ENCODE measurements around the gene ZKSCAN4. TPM values are rescaled to one million over a fixed set of nuclear protein-coding genes. Genes with fewer than 3 reads are reported as not detected.
A peak's percentile ranks its signal among the peaks of the same experiment; 100 is the strongest.

Gene ZKSCAN4
- polyA plus RNA-seq (2.6 to 3.5 TPM (median 2.9 TPM) in 3 replicates), polyA minus RNA-seq (0.56 to 3.2 TPM (median 2.8 TPM) in 3 replicates)
- polyA plus RNA-seq (2011; ENCODE audit: low read depth) = 0.69 TPM
- polyA plus RNA-seq (2011; cell fraction: cytosol; rRNA removed) = 1.6 and 1.9 TPM in 2 replicates
- 3.5 and 3.8 TPM in 2 replicates for polyA plus RNA-seq (2011; cell fraction: nucleus; rRNA removed)
- polyA plus RNA-seq (2012; ENCODE audit: low replicate concordance) = 2.3 and 2.7 TPM in 2 replicates
- 2.7 TPM for polyA minus RNA-seq (2011; cell fraction: cytosol; rRNA and poly(A)+ RNA removed)
- 2.1 and 2.4 TPM in 2 replicates for polyA minus RNA-seq (2011; cell fraction: nucleus; rRNA and poly(A)+ RNA removed)

DNA sequence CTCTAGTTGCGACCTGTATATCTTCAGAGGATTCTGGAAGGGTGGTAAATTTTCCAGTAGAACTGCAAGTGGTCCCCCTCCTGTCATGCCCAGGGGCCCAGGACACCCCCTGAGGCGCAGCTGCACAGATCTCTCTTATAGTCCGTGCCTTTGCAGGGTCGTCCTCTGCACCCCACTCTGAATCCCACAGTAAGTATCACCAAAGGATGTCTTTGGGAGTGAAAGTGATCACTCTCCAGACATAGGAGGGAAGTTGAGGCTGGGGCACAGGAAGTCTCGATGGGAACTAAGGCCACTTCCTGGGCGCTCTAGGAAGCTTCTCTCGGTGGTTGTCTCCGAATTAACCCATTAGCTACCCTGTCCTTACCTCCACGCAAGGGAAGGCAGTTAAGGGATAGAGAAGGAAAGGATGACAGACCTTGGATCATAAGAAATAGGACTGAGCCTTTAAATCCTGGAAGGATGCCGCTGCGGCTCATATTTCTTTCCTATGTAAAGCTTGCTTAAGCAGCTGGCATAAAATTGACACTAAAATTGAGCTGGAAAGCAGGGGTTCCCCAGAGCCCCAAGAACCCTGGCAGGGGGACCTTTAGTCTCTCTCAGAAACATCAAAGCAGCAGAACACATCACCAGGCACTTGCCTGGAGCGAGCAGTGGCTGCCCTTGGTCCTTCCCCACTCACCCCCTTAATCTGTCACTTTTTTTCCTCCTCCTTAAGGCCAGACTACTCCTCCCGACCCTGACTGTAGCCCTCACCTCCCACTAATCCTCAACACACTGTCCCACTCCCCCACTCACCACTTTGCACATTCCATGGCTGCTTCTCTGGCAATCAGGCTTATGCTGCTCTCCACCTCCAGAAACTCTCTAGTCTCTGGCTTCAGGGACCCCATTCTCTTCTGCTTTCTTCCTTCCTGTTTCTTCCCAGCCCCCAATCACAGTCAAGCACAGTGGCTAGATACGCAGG, at the start of gene ZKSCAN4:
Gene ZKSCAN4 (minus strand): TSS at position 261 of the 967 bp plus-strand sequence. CDS start 289 bp downstream, outside the sequence.
- Histone ChIP-seq H2AFZ (ENCODE audit: control insufficient read depth, low read length) (peak within 1 kb of the TSS; percentile 93), H3K9me1 (ENCODE audit: control insufficient read depth, extremely low read depth, insufficient read depth, low read length) (no peaks in the 10 kb centered on the region), H3K36me3 (ENCODE audit: control insufficient read depth in 2 of 2, extremely low read depth in 1 of 2, insufficient read depth in 2 of 2, low read length in 2 of 2) (peaks cover 0 to 3% of the 10 kb centered on the region in 2 experiments), H3K4me2 (ENCODE audit: control insufficient read depth, extremely low read depth, insufficient read depth, low read depth, low read length) (peak within 1 kb of the TSS; percentile 80), H3K9ac (ENCODE audit: control insufficient read depth, extremely low read depth, insufficient read depth, low read length) (peak within 1 kb of the TSS; percentile 75), H3K4me1 (ENCODE audit: control insufficient read depth, extremely low read depth, insufficient read depth, low read length) (peaks cover 14% of the 10 kb centered on the region), H3K79me2 (ENCODE audit: control insufficient read depth, insufficient read depth, low read length) (peaks cover 14% of the 10 kb centered on the region), H3K9me3 (ENCODE audit: control insufficient read depth, low read depth, low read length) (no peaks in the 10 kb centered on the region), H3K4me3 (ENCODE audit: control insufficient read depth in 2 of 3, extremely low read depth in 1 of 3, insufficient read depth in 2 of 3, low read depth in 1 of 3, low read length in 3 of 3) (peak within 1 kb of the TSS; percentile 84 to 92 (median 89)), H4K20me1 (ENCODE audit: control insufficient read depth, extremely low read depth, insufficient read depth, low read length) (no peaks in the 10 kb centered on the region), H3K27me3 (ENCODE audit: control insufficient read depth, extremely low read depth, insufficient read depth, low read length) (no peaks in the 10 kb centered on the region), H3K27ac (ENCODE audit: control insufficient read depth, insufficient read depth, low read length) (peak within 1 kb of the TSS; percentile 21)
- TF ChIP-seq, protein P1, sequence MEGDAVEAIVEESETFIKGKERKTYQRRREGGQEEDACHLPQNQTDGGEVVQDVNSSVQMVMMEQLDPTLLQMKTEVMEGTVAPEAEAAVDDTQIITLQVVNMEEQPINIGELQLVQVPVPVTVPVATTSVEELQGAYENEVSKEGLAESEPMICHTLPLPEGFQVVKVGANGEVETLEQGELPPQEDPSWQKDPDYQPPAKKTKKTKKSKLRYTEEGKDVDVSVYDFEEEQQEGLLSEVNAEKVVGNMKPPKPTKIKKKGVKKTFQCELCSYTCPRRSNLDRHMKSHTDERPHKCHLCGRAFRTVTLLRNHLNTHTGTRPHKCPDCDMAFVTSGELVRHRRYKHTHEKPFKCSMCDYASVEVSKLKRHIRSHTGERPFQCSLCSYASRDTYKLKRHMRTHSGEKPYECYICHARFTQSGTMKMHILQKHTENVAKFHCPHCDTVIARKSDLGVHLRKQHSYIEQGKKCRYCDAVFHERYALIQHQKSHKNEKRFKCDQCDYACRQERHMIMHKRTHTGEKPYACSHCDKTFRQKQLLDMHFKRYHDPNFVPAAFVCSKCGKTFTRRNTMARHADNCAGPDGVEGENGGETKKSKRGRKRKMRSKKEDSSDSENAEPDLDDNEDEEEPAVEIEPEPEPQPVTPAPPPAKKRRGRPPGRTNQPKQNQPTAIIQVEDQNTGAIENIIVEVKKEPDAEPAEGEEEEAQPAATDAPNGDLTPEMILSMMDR (optimal IDR thresholded peaks at IDR 0.05 in 1 of 3, IDR thresholded peaks at IDR 0.05 in 1 of 3, conservative IDR thresholded peaks at IDR 0.05 in 1 of 3; ENCODE audit: extremely low read depth in 1 of 3, insufficient read depth in 2 of 3, low read length in 3 of 3) = no peak
- no peak for TF ChIP-seq EZH2 (IDR thresholded peaks at IDR 0.05; ENCODE audit: low read length)
- DNase-seq (ENCODE audit: low read depth, low spot score) = peak; percentile 44
- dilution Hi-C loops (cut with MboI; ENCODE audit: extremely low pct_ligation_motif_present, low sequenced_read_pairs) = no loop called here
- FAIRE-seq = peak; percentile 80

DNA sequence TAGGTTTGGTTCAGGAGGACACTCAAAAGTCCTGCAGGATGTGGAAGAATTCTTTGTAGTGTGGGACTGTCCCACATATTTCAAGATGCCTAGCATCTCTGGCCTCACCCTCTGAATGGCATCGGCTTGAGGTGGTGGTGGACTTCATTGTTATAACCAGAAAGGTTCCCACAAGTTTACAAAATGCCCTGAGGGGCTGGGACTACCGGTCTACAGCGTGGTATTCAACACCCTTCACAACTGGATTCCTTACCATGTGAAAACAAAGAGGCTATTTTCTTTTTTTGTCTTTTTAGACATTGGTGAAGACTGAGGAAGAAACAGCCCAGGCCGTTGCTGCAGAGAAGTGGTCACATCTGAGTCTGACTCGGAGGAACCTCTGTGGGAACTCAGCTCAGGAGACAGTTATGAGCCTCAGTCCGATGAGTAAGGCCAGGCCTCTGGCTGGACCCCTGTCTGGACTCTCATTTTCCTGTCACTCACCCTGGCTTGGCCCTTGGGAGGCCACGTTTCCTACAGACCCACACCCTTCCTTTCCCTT, 44.5 kb upstream of the ZKSCAN4 start:
- Histone ChIP-seq H3K4me2 (ENCODE audit: control insufficient read depth, extremely low read depth, insufficient read depth, low read depth, low read length) (no peak overlapping the region), H3K9me3 (ENCODE audit: control insufficient read depth, low read depth, low read length) (no peaks in the 10 kb centered on the region), H3K9ac (ENCODE audit: control insufficient read depth, extremely low read depth, insufficient read depth, low read length) (no peak overlapping the region), H2AFZ (ENCODE audit: control insufficient read depth, low read length) (no peak overlapping the region), H3K36me3 (ENCODE audit: control insufficient read depth in 2 of 2, extremely low read depth in 1 of 2, insufficient read depth in 2 of 2, low read length in 2 of 2) (peaks cover 0 to 2% of the 10 kb centered on the region in 2 experiments), H3K27ac (ENCODE audit: control insufficient read depth, insufficient read depth, low read length) (no peak overlapping the region), H3K4me3 (ENCODE audit: control insufficient read depth in 2 of 3, extremely low read depth in 1 of 3, insufficient read depth in 2 of 3, low read depth in 1 of 3, low read length in 3 of 3) (no peak overlapping the region), H3K9me1 (ENCODE audit: control insufficient read depth, extremely low read depth, insufficient read depth, low read length) (no peaks in the 10 kb centered on the region), H3K79me2 (ENCODE audit: control insufficient read depth, insufficient read depth, low read length) (no peaks in the 10 kb centered on the region), H3K27me3 (ENCODE audit: control insufficient read depth, extremely low read depth, insufficient read depth, low read length) (no peaks in the 10 kb centered on the region), H4K20me1 (ENCODE audit: control insufficient read depth, extremely low read depth, insufficient read depth, low read length) (no peaks in the 10 kb centered on the region), H3K4me1 (ENCODE audit: control insufficient read depth, extremely low read depth, insufficient read depth, low read length) (no peaks in the 10 kb centered on the region)
- no peak for FAIRE-seq
- DNase-seq (ENCODE audit: low read depth, low spot score) = no peak
- TF ChIP-seq, protein P1 (optimal IDR thresholded peaks at IDR 0.05 in 1 of 3, IDR thresholded peaks at IDR 0.05 in 1 of 3, conservative IDR thresholded peaks at IDR 0.05 in 1 of 3; ENCODE audit: extremely low read depth in 1 of 3, insufficient read depth in 2 of 3, low read length in 3 of 3) = no peak
- TF ChIP-seq EZH2 (IDR thresholded peaks at IDR 0.05; ENCODE audit: low read length) = no peak
- dilution Hi-C loops (cut with MboI; ENCODE audit: extremely low pct_ligation_motif_present, low sequenced_read_pairs) = no loop called here

Measured in keratinocyte (primary cell).